Parathyroid adenoma (tissue), 2 donors: ENCODE measurements around the gene HINFP.

ENCODE experiments used
- H2AFZ ChIP-seq: fragments of 300-600 bp; sonication (generic); one replicate; pipeline ENCODE4 v1.7.0; 2017; ENCODE audit warnings: antibody characterized with exemption, mild to moderate bottlenecking
- H3K27ac ChIP-seq: fragments of 300-600 bp; sonication (generic); one replicate; pipeline ENCODE4 v1.7.0; 2017
- H3K27me3 ChIP-seq: fragments of 300-600 bp; sonication (generic); one replicate; pipeline ENCODE4 v1.7.0; 2017; ENCODE audit warnings: low read length; ENCODE audit not compliant: control insufficient read depth, insufficient read depth
- H3K36me3 ChIP-seq: fragments of 300-600 bp; sonication (generic); one replicate; pipeline ENCODE4 v1.7.0; 2017; ENCODE audit warnings: low read length; ENCODE audit not compliant: control insufficient read depth, insufficient read depth
- H3K4me1 ChIP-seq: fragments of 300-600 bp; sonication (generic); one replicate; pipeline ENCODE4 v1.7.0; 2017; ENCODE audit warnings: control low read depth
- H3K4me2 ChIP-seq: fragments of 300-600 bp; sonication (generic); one replicate; pipeline ENCODE4 v1.7.0; 2017; ENCODE audit warnings: low read length
- H3K4me3 ChIP-seq: fragments of 300-600 bp; sonication (generic); one replicate; pipeline ENCODE4 v1.7.0; 2017; ENCODE audit warnings: low read depth, low read length
- H3K79me2 ChIP-seq: fragments of 300-600 bp; sonication (generic); one replicate; pipeline ENCODE4 v1.7.0; 2017; ENCODE audit warnings: control low read depth
- H3K9ac ChIP-seq: fragments of 300-600 bp; sonication (generic); one replicate; pipeline ENCODE4 v1.7.0; 2017; ENCODE audit warnings: mild to moderate bottlenecking
- H3K9me3 ChIP-seq: fragments of 300-600 bp; sonication (generic); one replicate; pipeline ENCODE4 v1.7.0; 2017; ENCODE audit warnings: low read length; ENCODE audit not compliant: control insufficient read depth
- CTCF ChIP-seq: fragments of 300-600 bp; sonication (generic); IDR thresholded peaks from one replicate; pipeline ENCODE4 v1.7.0; 2017; ENCODE audit warnings: antibody characterized with exemption, mild to moderate bottlenecking
- donor health status: primary hyperparathyroidism.

HINFP gene

GRCh38 chr11:119121008-119121810, at the start of gene HINFP:
Gene HINFP (plus strand): TSS chr11:119121580. CDS start chr11:119126945, 5,365 bp downstream.
- Histone ChIP-seq H3K4me1 (peaks cover 5% of the 10 kb centered on the region), H3K36me3 (no peaks in the 10 kb centered on the region), H3K4me3 (peak within 1 kb of the TSS; percentile 81), H3K79me2 (peaks cover 10% of the 10 kb centered on the region), H2AFZ (peak within 1 kb of the TSS; percentile 86), H3K9ac (no peak within 1 kb of the TSS), H3K27me3 (no peaks in the 10 kb centered on the region), H3K9me3 (no peaks in the 10 kb centered on the region), H3K4me2 (peak within 1 kb of the TSS; percentile 92), H3K27ac (peak within 1 kb of the TSS; percentile 69)
- no peak for TF ChIP-seq CTCF

- no peak overlapping the region for H3K4me2 ChIP-seq
- no peak overlapping the region for H3K4me3 ChIP-seq
- no peaks in the 10 kb centered on the region for H3K79me2 ChIP-seq
- no peak overlapping the region for H3K9ac ChIP-seq
- no peak overlapping the region for H3K27ac ChIP-seq
- no peaks in the 10 kb centered on the region for H3K9me3 ChIP-seq
- H3K4me1 ChIP-seq = no peaks in the 10 kb centered on the region
- H3K36me3 ChIP-seq = no peaks in the 10 kb centered on the region
- no peak for TF ChIP-seq CTCF
- no peak overlapping the region for H2AFZ ChIP-seq
- H3K27me3 ChIP-seq = no peaks in the 10 kb centered on the region
These were observed 43.5 kb upstream of the HINFP start for GRCh38 chr11:119077839-119078238.

- Histone ChIP-seq H3K27ac (no peak overlapping the region), H3K36me3 (no peaks in the 10 kb centered on the region), H3K27me3 (no peaks in the 10 kb centered on the region), H3K9ac (no peak overlapping the region), H3K9me3 (no peaks in the 10 kb centered on the region), H3K79me2 (no peaks in the 10 kb centered on the region), H2AFZ (no peak overlapping the region), H3K4me3 (no peak overlapping the region), H3K4me2 (no peak overlapping the region), H3K4me1 (no peaks in the 10 kb centered on the region)
- no peak for TF ChIP-seq CTCF
These were observed 42.5 kb upstream of the HINFP start for GRCh38 chr11:119078675-119079420.

GRCh38 chr11:119081682-119082260, 39.6 kb upstream of the HINFP start:
- no peak overlapping the region for H2AFZ ChIP-seq
- H3K79me2 ChIP-seq = no peaks in the 10 kb centered on the region
- H3K4me3 ChIP-seq = no peak overlapping the region
- no peaks in the 10 kb centered on the region for H3K27me3 ChIP-seq
- H3K9me3 ChIP-seq = no peaks in the 10 kb centered on the region
- peaks cover 7% of the 10 kb centered on the region for H3K4me1 ChIP-seq
- no peak for TF ChIP-seq CTCF
- H3K27ac ChIP-seq = no peak overlapping the region
- H3K9ac ChIP-seq = no peak overlapping the region
- H3K36me3 ChIP-seq = no peaks in the 10 kb centered on the region
- no peak overlapping the region for H3K4me2 ChIP-seq
